ENCODE measurements around the gene FOXD2. TPM values are rescaled to one million over a fixed set of nuclear protein-coding genes. Genes with fewer than 3 reads are reported as not detected.

The FOXD2 gene
- total and polyA plus RNA-seq, 2 of the 4 experiments (the other 2 are of a cell fraction) = under 0.01 to 0.03 TPM

GRCh38 chr1:47436979-47437446, 831 bp upstream of the FOXD2 start:
- Histone ChIP-seq H4K91ac (ENCODE audit: insufficient read depth, low read depth, low read length) (no peak overlapping the region), H3K27ac (ENCODE audit: insufficient read depth, low read length) (peak overlapping the region; percentile 10; the same call in 1 of the 2 replicates), H3K36me3 (ENCODE audit: control insufficient read depth, insufficient read depth, low read length) (no peaks in the 10 kb centered on the region), H3K9me1 (ENCODE audit: insufficient read depth, low read length) (no peaks in the 10 kb centered on the region), H3K4ac (ENCODE audit: low read depth, low read length) (peak overlapping the region; percentile 69; the same call in 1 of the 2 replicates), H3K4me3 (ENCODE audit: insufficient read depth, low read depth, low read length) (peak overlapping the region; percentile 74), H3K14ac (replicated peaks; ENCODE audit: low read depth, low read length) (peak overlapping the region; percentile 55; the same call in 1 of the 2 replicates), H4K8ac (ENCODE audit: low read depth in 2 of 2, low read length in 2 of 2) (peak overlapping the region; percentile 77 to 85; a peak in 2 of 4 replicates), H3K56ac (ENCODE audit: extremely low read depth, insufficient read depth, low read length) (0 out of 2 replicates have a peak overlapping the region, but pooled peaks have one; percentile 69), H3K18ac (ENCODE audit: low read depth, low read length) (no peak overlapping the region), H2BK5ac (ENCODE audit: low read depth, low read length, poor library complexity, severe bottlenecking) (no peak overlapping the region), H2AK9ac (replicated peaks; ENCODE audit: low read depth, low read length, poor library complexity) (peak overlapping the region; percentile 90), H2BK120ac (ENCODE audit: low read depth, low read length) (peak overlapping the region; percentile 12; the same call in 1 of the 2 replicates), H2AK5ac (ENCODE audit: low read depth, low read length) (no peak overlapping the region), H4K5ac (ENCODE audit: low read depth, low read length) (no peak overlapping the region), H3K23ac (ENCODE audit: low read depth, low read length) (peak overlapping the region; percentile 86; the same call in 1 of the 2 replicates), H3K9me3 (ENCODE audit: control insufficient read depth, insufficient read depth, low read length) (0 out of 2 replicates have a peak, but pooled peaks cover 2% of the 10 kb centered on the region), H3K4me2 (ENCODE audit: low read depth, low read length) (peak overlapping the region; percentile 89), H2AFZ (replicated peaks; ENCODE audit: low read length, poor library complexity) (peak overlapping the region; percentile 93), H3K27me3 (ENCODE audit: control insufficient read depth, insufficient read depth, low read length) (peaks cover 39% of the 10 kb centered on the region), H2BK15ac (ENCODE audit: low read depth, low read length) (no peak overlapping the region), H3K4me1 (ENCODE audit: control insufficient read depth, insufficient read depth, low read length) (peaks cover 6% of the 10 kb centered on the region), H3K79me1 (ENCODE audit: low read depth in 1 of 2, low read length in 2 of 2) (peaks cover 4 to 18% of the 10 kb centered on the region in 2 experiments; a peak in 2 of 4 replicates), H4K20me1 (ENCODE audit: insufficient read depth, low read length) (no peaks in the 10 kb centered on the region; the same call in 1 of the 2 replicates), H3K9ac (ENCODE audit: low read depth, low read length) (peak overlapping the region; percentile 43), H2BK20ac (ENCODE audit: low read depth, low read length) (no peak overlapping the region)
- intact Hi-C loops (cut with micrococcal nuclease) (loop anchor here (1.0 to 10.0 kb wide), 4 partner anchors 48 to 273 kb away; partner anchors contain the start of gene CMPK1), dilution Hi-C loops (cut with HindIII; ENCODE audit: low sequenced_read_pairs, unreplicated experiment) (no loop called here), in situ Hi-C loops (cut with MboI; ENCODE audit: low sequenced_read_pairs) (no loop called here)
- ChIA-PET CTCF (interaction anchor here (0.6 to 3.0 kb wide), 24 partner anchors 11 to 669 kb away, joined by 3 to 32 read pairs (median 4); no protein-coding TSS in a partner anchor), POLR2A (ENCODE audit: unreplicated experiment) (no interaction called here)
- ATAC-seq (ENCODE audit: low read depth) (peak; percentile 6), DNase-seq (peak; percentile 29)
- no peak for TF ChIP-seq CEBPB (IDR thresholded peaks at IDR 0.05; ENCODE audit: low read depth, low read length)
- no peak for TF ChIP-seq USF2 (IDR thresholded peaks at IDR 0.05; ENCODE audit: low read depth, low read length)
- no peak for TF ChIP-seq ELK1 (IDR thresholded peaks at IDR 0.05; ENCODE audit: borderline replicate concordance, low read depth, low read length)
- no peak for TF ChIP-seq CHD1 (IDR thresholded peaks at IDR 0.05; ENCODE audit: low read depth, low read length)
- TF ChIP-seq SMC3 (IDR thresholded peaks at IDR 0.05; ENCODE audit: low read depth, low read length) = no peak
- TF ChIP-seq BHLHE40 (IDR thresholded peaks at IDR 0.05; ENCODE audit: low read depth, low read length) = no peak
- TF ChIP-seq RAD21 (IDR thresholded peaks at IDR 0.05; ENCODE audit: low read length) = no peak
- no peak for TF ChIP-seq MAFK (IDR thresholded peaks at IDR 0.05; ENCODE audit: low read depth, low read length)
- TF ChIP-seq NFE2L2 (IDR thresholded peaks at IDR 0.05; ENCODE audit: low read depth, low read length) = no peak
- no peak for TF ChIP-seq RFX5 (IDR thresholded peaks at IDR 0.05; ENCODE audit: low read depth, low read length)
- 0 out of 2 replicates have a peak, but pooled peaks have one; percentile 2 for TF ChIP-seq CTCF (conservative IDR thresholded peaks at IDR 0.05; ENCODE audit: low read depth, low read length)
- no peak for TF ChIP-seq FOS (IDR thresholded peaks at IDR 0.05; ENCODE audit: low read depth, low read length)
- TF ChIP-seq MAZ (IDR thresholded peaks at IDR 0.05; ENCODE audit: borderline replicate concordance, low read depth, low read length) = peak; percentile 16; the same call in 1 of the 2 replicates
- no peak for TF ChIP-seq MXI1 (IDR thresholded peaks at IDR 0.05; ENCODE audit: borderline replicate concordance, low read depth, low read length)
- no peak; the same call in 1 of the 2 replicates for TF ChIP-seq POLR2A (IDR thresholded peaks at IDR 0.05; ENCODE audit: low read depth, low read length)
- WGBS, 2 experiments (ENCODE audit: extremely low coverage in 2 of 2, insufficient read length in 1 of 2) = 1% methylated on average over 30 of the region's 46 CpGs; no CpG with 5 or more reads in 1 of the 2 experiments
- no TSS peak for BruUV-seq (replicated peaks)

Measured in IMR-90 (cell line).